ENCODE data around the gene CROCC2.

DNA sequence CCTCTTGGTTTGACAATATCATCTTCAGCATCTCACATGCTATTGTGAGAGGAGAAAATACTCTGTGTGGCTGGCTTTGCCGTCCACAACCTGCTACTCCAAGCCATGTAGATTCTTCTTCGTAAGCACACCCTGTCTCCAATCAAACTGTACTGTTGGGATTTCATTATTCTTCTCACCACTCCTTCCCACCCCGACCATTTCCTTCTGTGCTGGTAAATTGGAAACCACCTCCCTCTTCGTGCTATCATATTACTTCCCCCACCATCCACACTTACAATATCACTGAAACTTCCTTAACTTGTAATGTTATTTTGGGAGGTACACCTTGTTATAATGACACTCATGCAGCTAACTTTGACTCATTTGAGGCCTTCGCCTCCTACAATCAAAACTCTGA, 40.7 kb upstream of the CROCC2 start:
- TF ChIP-seq, protein P1, sequence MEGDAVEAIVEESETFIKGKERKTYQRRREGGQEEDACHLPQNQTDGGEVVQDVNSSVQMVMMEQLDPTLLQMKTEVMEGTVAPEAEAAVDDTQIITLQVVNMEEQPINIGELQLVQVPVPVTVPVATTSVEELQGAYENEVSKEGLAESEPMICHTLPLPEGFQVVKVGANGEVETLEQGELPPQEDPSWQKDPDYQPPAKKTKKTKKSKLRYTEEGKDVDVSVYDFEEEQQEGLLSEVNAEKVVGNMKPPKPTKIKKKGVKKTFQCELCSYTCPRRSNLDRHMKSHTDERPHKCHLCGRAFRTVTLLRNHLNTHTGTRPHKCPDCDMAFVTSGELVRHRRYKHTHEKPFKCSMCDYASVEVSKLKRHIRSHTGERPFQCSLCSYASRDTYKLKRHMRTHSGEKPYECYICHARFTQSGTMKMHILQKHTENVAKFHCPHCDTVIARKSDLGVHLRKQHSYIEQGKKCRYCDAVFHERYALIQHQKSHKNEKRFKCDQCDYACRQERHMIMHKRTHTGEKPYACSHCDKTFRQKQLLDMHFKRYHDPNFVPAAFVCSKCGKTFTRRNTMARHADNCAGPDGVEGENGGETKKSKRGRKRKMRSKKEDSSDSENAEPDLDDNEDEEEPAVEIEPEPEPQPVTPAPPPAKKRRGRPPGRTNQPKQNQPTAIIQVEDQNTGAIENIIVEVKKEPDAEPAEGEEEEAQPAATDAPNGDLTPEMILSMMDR (IDR thresholded peaks at IDR 0.05; ENCODE audit: low read length), result no peak
- TF ChIP-seq EZH2 (IDR thresholded peaks at IDR 0.05; ENCODE audit: borderline replicate concordance, low read length), result no peak
